H1 (cell line): ENCODE data around the gene COQ8B. TPM values are rescaled to one million over a fixed set of nuclear protein-coding genes. Genes with fewer than 3 reads are reported as not detected.

ENCODE experiments used
- CTCF ChIA-PET: fragments of 300-600 bp; sonication (Branson Sonifier 250); formaldehyde crosslinking; loops from one replicate; lab custom pipeline; 2021; ENCODE audit not compliant: partially characterized antibody; lab: Charles Lee
- POLR2A ChIA-PET: fragments of 300-600 bp; sonication (Branson Sonifier 250); formaldehyde crosslinking; loops from one replicate; lab custom pipeline; 2021; ENCODE audit warnings: inconsistent platforms; ENCODE audit not compliant: partially characterized antibody; lab: Charles Lee
- DNase-seq, 2 experiments: peaks; one replicate each; pipeline versions ENCODE4 v3.0.0 to v3.0.0-alpha.2; 2010 to 2022; ENCODE audit warnings: low spot score in 2 of 2, low read depth in 1 of 2, mixed read lengths in 1 of 2
- FAIRE-seq: peaks from 2 replicates; lab custom pipeline; 2011; peaks lifted over from hg19 to GRCh38; lab: Jason Lieb, UNC
- H2AFZ ChIP-seq: 2 replicates; pipeline ENCODE4 v1.8.1; 2012; ENCODE audit warnings: low read length, inconsistent platforms
- H2AK5ac ChIP-seq: 2 replicates; pipeline ENCODE4 v1.6.1; 2013; ENCODE audit warnings: low read depth, low read length
- H2BK120ac ChIP-seq: replicated peaks from 2 replicates; pipeline ENCODE3; 2013; ENCODE audit warnings: low read depth, low read length, inconsistent platforms
- H2BK12ac ChIP-seq: 2 replicates; pipeline ENCODE4 v1.6.1; 2013; ENCODE audit warnings: low read depth, low read length
- H2BK15ac ChIP-seq: 2 replicates; pipeline ENCODE4 v1.6.1; 2013; ENCODE audit warnings: low read length
- H2BK20ac ChIP-seq: 2 replicates; pipeline ENCODE4 v1.6.1; 2013; ENCODE audit warnings: low read length
- H2BK5ac ChIP-seq: 2 replicates; pipeline ENCODE4 v1.6.1; 2013; ENCODE audit warnings: low read depth, low read length
- H3K14ac ChIP-seq: 2 replicates; pipeline ENCODE4 v1.6.1; 2013; ENCODE audit warnings: inconsistent platforms; ENCODE audit not compliant: insufficient read length
- H3K18ac ChIP-seq: 2 replicates; pipeline ENCODE4 v1.6.1; 2013; ENCODE audit warnings: low read length; ENCODE audit errors: extremely low read depth
- H3K23ac ChIP-seq: 2 replicates; pipeline ENCODE4 v1.6.1; 2013; ENCODE audit warnings: inconsistent platforms; ENCODE audit not compliant: insufficient read length
- H3K23me2 ChIP-seq: 2 replicates; pipeline ENCODE4 v1.6.1; 2013; ENCODE audit warnings: low read depth, low read length
- H3K27ac ChIP-seq: 2 replicates; pipeline ENCODE4 v1.6.1; 2011; ENCODE audit warnings: low read depth, low read length, inconsistent platforms
- H3K27me3 ChIP-seq, 4 experiments: replicated peaks in 1 of 4; 1 replicate in 1 of 4; 2 replicates in 3 of 4; pipeline versions ENCODE4 v1.6.1 to v1.8.1; 2011 to 2013; ENCODE audit warnings: low read length in 3 of 4, mild to moderate bottlenecking in 3 of 4, inconsistent platforms in 2 of 4, mixed read lengths in 2 of 4, moderate library complexity in 1 of 4; ENCODE audit not compliant: control insufficient read depth in 3 of 4, insufficient read depth in 3 of 4; ENCODE audit errors: extremely low read depth in 1 of 4
- H3K36me3 ChIP-seq, 4 experiments: 2 replicates each; pipeline versions ENCODE4 v1.6.1 to v1.8.1; 2011 to 2013; ENCODE audit warnings: mild to moderate bottlenecking in 4 of 4, low read length in 3 of 4, moderate library complexity in 2 of 4, control low read depth in 1 of 4, inconsistent platforms in 1 of 4; ENCODE audit not compliant: insufficient read depth in 4 of 4, control insufficient read depth in 2 of 4
- H3K4ac ChIP-seq: replicated peaks from 2 replicates; pipeline ENCODE3; 2013; ENCODE audit warnings: low read length, low read depth, mixed read lengths, inconsistent platforms; ENCODE audit not compliant: insufficient read length
- H3K4me1 ChIP-seq, 4 experiments: replicated peaks in 1 of 4; 1 replicate in 1 of 4; 2 replicates in 3 of 4; pipeline versions ENCODE4 v1.6.1 to v1.8.1; 2011 to 2013; ENCODE audit warnings: low read length in 3 of 4, inconsistent platforms in 2 of 4, mixed read lengths in 1 of 4; ENCODE audit not compliant: insufficient read depth in 4 of 4, control insufficient read depth in 3 of 4
- H3K4me2 ChIP-seq, 2 experiments: 2 replicates each; pipeline versions ENCODE4 v1.6.1 to v1.8.1; 2011 to 2013; ENCODE audit warnings: low read depth in 2 of 2, low read length in 2 of 2, control low read depth in 1 of 2, inconsistent platforms in 1 of 2, mild to moderate bottlenecking in 1 of 2; ENCODE audit not compliant: insufficient read depth in 1 of 2
- H3K4me3 ChIP-seq, 4 experiments: fragments of 200-600, 300-600 bp in 1 of 4; sonication (generic), shearing (Covaris generic), sonication (Bioruptor Twin) in 1 of 4; 2 replicates each; pipeline versions ENCODE4 v1.5.1 to v1.8.1; 2011 to 2016; ENCODE audit warnings: low read length in 4 of 4, low read depth in 3 of 4, control low read depth in 2 of 4, inconsistent platforms in 2 of 4, mild to moderate bottlenecking in 2 of 4, mixed read lengths in 1 of 4, moderate library complexity in 1 of 4; ENCODE audit not compliant: insufficient read depth in 2 of 4; ENCODE audit errors: extremely low read depth in 1 of 4
- H3K56ac ChIP-seq: replicated peaks from 2 replicates; pipeline ENCODE3; 2013; ENCODE audit warnings: low read depth, mild to moderate bottlenecking, mixed read lengths, low read length, inconsistent platforms; ENCODE audit not compliant: insufficient read length
- H3K79me1 ChIP-seq: 2 replicates; pipeline ENCODE4 v1.6.1; 2013; ENCODE audit warnings: low read depth, low read length, control low read depth
- H3K79me2 ChIP-seq, 2 experiments: 2 replicates each; pipeline versions ENCODE4 v1.6.1 to v1.8.1; 2012 to 2013; ENCODE audit warnings: low read length in 2 of 2, mild to moderate bottlenecking in 2 of 2, inconsistent platforms in 1 of 2; ENCODE audit not compliant: insufficient read depth in 2 of 2, control insufficient read depth in 1 of 2
- H3K9ac ChIP-seq, 4 experiments: replicated peaks in 1 of 4; 1 replicate in 1 of 4; 2 replicates in 3 of 4; pipeline versions ENCODE4 v1.6.1 to v1.8.1; 2011 to 2013; ENCODE audit warnings: low read depth in 3 of 4, low read length in 3 of 4, control low read depth in 2 of 4, mild to moderate bottlenecking in 2 of 4, moderate library complexity in 2 of 4, inconsistent platforms in 1 of 4; ENCODE audit errors: extremely low read depth in 1 of 4
- H3K9me3 ChIP-seq, 2 experiments: 2 replicates each; pipeline versions ENCODE4 v1.6.1 to v1.8.1; 2012 to 2013; ENCODE audit warnings: mild to moderate bottlenecking in 2 of 2, moderate library complexity in 2 of 2, control low read depth in 1 of 2, inconsistent platforms in 1 of 2, low read depth in 1 of 2, low read length in 1 of 2, mixed read lengths in 1 of 2; ENCODE audit not compliant: insufficient read depth in 2 of 2
- H4K20me1 ChIP-seq, 2 experiments: replicated peaks in 1 of 2; 2 replicates each; pipeline versions ENCODE3 to v1.8.1; 2011 to 2013; ENCODE audit warnings: inconsistent platforms in 2 of 2, low read length in 2 of 2, mild to moderate bottlenecking in 1 of 2; ENCODE audit not compliant: insufficient read depth in 2 of 2, control insufficient read depth in 1 of 2
- H4K5ac ChIP-seq: 2 replicates; pipeline ENCODE4 v1.6.1; 2013; ENCODE audit warnings: low read length, low read depth, mixed read lengths, inconsistent platforms; ENCODE audit not compliant: insufficient read length
- H4K8ac ChIP-seq: 2 replicates; pipeline ENCODE4 v1.8.0; 2013; ENCODE audit warnings: mild to moderate bottlenecking, moderate library complexity, low read length, inconsistent platforms; ENCODE audit not compliant: insufficient read depth; ENCODE audit errors: extremely low read depth
- H4K91ac ChIP-seq: replicated peaks from 2 replicates; pipeline ENCODE3; 2013; ENCODE audit warnings: low read length, mixed read lengths, inconsistent platforms; ENCODE audit not compliant: insufficient read length
- EGR1 ChIP-seq: IDR thresholded peaks from 2 replicates; pipeline ENCODE4 v1.6.1; 2011; ENCODE audit warnings: low read depth, low read length, borderline replicate concordance
- EZH2 ChIP-seq: fragments of 200-600 bp; sonication (generic); IDR thresholded peaks from 2 replicates; pipeline ENCODE4 v1.7.1; 2012; ENCODE audit warnings: low read depth, mild to moderate bottlenecking, moderate library complexity, low read length, inconsistent platforms; ENCODE audit not compliant: severe bottlenecking
- HDAC2 ChIP-seq, 2 experiments: fragments of 300-600 bp in 1 of 2; sonication (generic) in 1 of 2; IDR thresholded peaks; 2 replicates each; pipeline ENCODE4 v1.6.1; 2011 to 2012; ENCODE audit warnings: low read depth in 2 of 2, low read length in 2 of 2, mild to moderate bottlenecking in 2 of 2, moderate library complexity in 2 of 2, borderline replicate concordance in 1 of 2, inconsistent platforms in 1 of 2
- MAX ChIP-seq: IDR thresholded peaks from 2 replicates; pipeline ENCODE4 v1.6.1; 2012; ENCODE audit warnings: inconsistent platforms
- NRF1 ChIP-seq: IDR thresholded peaks from 2 replicates; pipeline ENCODE4 v1.6.1; 2011; ENCODE audit warnings: mild to moderate bottlenecking, low read depth, low read length, improper control_type of control experiment
- RBBP5 ChIP-seq: IDR thresholded peaks from 2 replicates; pipeline ENCODE4 v1.7.1; 2012; ENCODE audit warnings: low read depth, mild to moderate bottlenecking, inconsistent platforms, low read length, moderate library complexity, borderline replicate concordance
- SIX5 ChIP-seq: IDR thresholded peaks from 2 replicates; pipeline ENCODE4 v1.6.1; 2011; ENCODE audit warnings: mild to moderate bottlenecking, low read depth, low read length
- SP1 ChIP-seq: IDR thresholded peaks from 2 replicates; pipeline ENCODE4 v1.6.1; 2011; ENCODE audit warnings: low read depth, low read length
- SRF ChIP-seq: IDR thresholded peaks from 2 replicates; pipeline ENCODE4 v1.6.1; 2011; ENCODE audit warnings: mild to moderate bottlenecking, low read depth, low read length, moderate library complexity
- TBP ChIP-seq: IDR thresholded peaks from 2 replicates; pipeline ENCODE4 v1.6.1; 2011; ENCODE audit warnings: low read depth, low read length, improper control_type of control experiment
- WGBS, 2 experiments: shearing (Covaris generic) in 1 of 2; methylation state at CpG; one replicate each; pipeline versions ENCODE4 v1.1.6 to v1.1.7; 2013 to 2015; ENCODE audit warnings: low lambda C conversion rate in 2 of 2, mixed read lengths in 2 of 2, inconsistent platforms in 1 of 2, low coverage in 1 of 2, missing lambda C conversion rate in 1 of 2; ENCODE audit not compliant: insufficient replicate concordance in 2 of 2, insufficient coverage in 1 of 2, insufficient read length in 1 of 2; ENCODE audit errors: extremely low coverage in 1 of 2, missing lambda C conversion rate in 1 of 2; 5-methylcytosine and 5-hydroxymethylcytosine counted together
- polyA plus RNA-seq, 7 experiments: library from polyadenylated mRNA; depleted of rRNA in 3 of 7; stranded (reverse) in 5 of 7; unstranded in 2 of 7; fragments of >200 nt in 5 of 7; fragments of 200-250 nt in 2 of 7; gene quantifications; 1 replicate in 5 of 7; 2 replicates in 1 of 7; 4 replicates in 1 of 7; pipeline versions ENCODE4 v1.2.1 to v1.2.3, GENCODE V29; 2011 to 2013; ENCODE audit warnings: missing spikeins in 2 of 7, mixed read lengths in 2 of 7
- total RNA-seq: library from RNA; stranded (reverse); fragmentation: NEBNext Ultra II Directional; extraction: Animal tissue kit (Norgen Biotek cat#: 25700); gene quantifications from 2 replicates; pipeline ENCODE4 v1.2.1, GENCODE V29; 2021

Gene COQ8B
- total and polyA plus RNA-seq, 2 of the 8 experiments (the other 6 are each of a cell fraction or from before 2014, with no cell fraction given): 41.7 to 46.1 TPM

GRCh38 chr19:40658031-40658430 is 58.7 kb downstream of the COQ8B start:
- ChIA-PET CTCF (interaction anchor here (1.3 to 3.4 kb wide), 2 partner anchors 24 to 44 kb away, joined by 6 to 11 read pairs; no protein-coding TSS in a partner anchor), POLR2A (interaction anchor here (0.6 to 0.9 kb wide), 2 partner anchors 34 to 202 kb away, joined by 3 to 5 read pairs; no protein-coding TSS in a partner anchor)
- no peak overlapping the region for H3K4ac ChIP-seq
- H3K9ac ChIP-seq: no peak overlapping the region
- no peaks in the 10 kb centered on the region for H3K79me2 ChIP-seq
- no peaks in the 10 kb centered on the region for H3K27me3 ChIP-seq
- no peak overlapping the region for H4K5ac ChIP-seq
- H3K18ac ChIP-seq: no peak overlapping the region
- H3K23me2 ChIP-seq: no peaks in the 10 kb centered on the region; the same call in 1 of the 2 replicates
- no peak overlapping the region for H4K8ac ChIP-seq
- no peak overlapping the region for H2BK15ac ChIP-seq
- no peak overlapping the region for H3K23ac ChIP-seq
- H3K36me3 ChIP-seq: no peaks in the 10 kb centered on the region
- H3K4me1 ChIP-seq: no peaks in the 10 kb centered on the region; a peak in 1 of 7 replicates
- H3K9me3 ChIP-seq: no peaks in the 10 kb centered on the region
- no peak overlapping the region for H4K91ac ChIP-seq
- no peaks in the 10 kb centered on the region for H4K20me1 ChIP-seq
- H3K27ac ChIP-seq: no peak overlapping the region
- no peak overlapping the region for H2BK20ac ChIP-seq
- H2BK120ac ChIP-seq: no peak overlapping the region
- H3K4me2 ChIP-seq: no peak overlapping the region
- 95% methylated on average over 8 of the region's 8 CpGs; no CpG with 5 or more reads in 1 of the 2 experiments for WGBS, 2 experiments
- DNase-seq (no peak), FAIRE-seq (no peak)
- no peak overlapping the region for H3K4me3 ChIP-seq
- no peak overlapping the region for H2BK12ac ChIP-seq
- no peak overlapping the region for H3K56ac ChIP-seq
- no peak overlapping the region for H2BK5ac ChIP-seq
- H3K14ac ChIP-seq: no peak overlapping the region
- H2AK5ac ChIP-seq: no peak overlapping the region
- TF ChIP-seq RBBP5 (no peak), SRF (no peak), MAX (no peak), HDAC2 (IDR thresholded peaks at IDR 0.05; ENCODE audit: borderline replicate concordance in 1 of 2, low read depth in 2 of 2, low read length in 2 of 2) (no peak), TBP (no peak), NRF1 (no peak), SP1 (no peak), EZH2 (no peak), SIX5 (no peak), EGR1 (no peak)
- no peak overlapping the region for H2AFZ ChIP-seq
- no peaks in the 10 kb centered on the region for H3K79me1 ChIP-seq
